A673 (cell line): ENCODE measurements around the gene MYL1.

Experiments
- EZH2 ChIP-seq: fragments of 200-600 bp; sonication (generic); IDR thresholded peaks from 2 replicates; pipeline ENCODE4 v1.6.1; 2017; ENCODE audit warnings: borderline replicate concordance, low read depth, mild to moderate bottlenecking, mixed read lengths, antibody characterized with exemption, low read length; ENCODE audit not compliant: poor library complexity, severe bottlenecking
- TF ChIP-seq, protein P1 (sequence below): fragments of 300-800, 200-600 bp; sonication (generic); conservative IDR thresholded peaks from 2 replicates; pipeline ENCODE4 v1.5.1; 2017; ENCODE audit warnings: low read depth, mild to moderate bottlenecking, antibody characterized with exemption, low read length, moderate library complexity, mixed read lengths

DNA sequence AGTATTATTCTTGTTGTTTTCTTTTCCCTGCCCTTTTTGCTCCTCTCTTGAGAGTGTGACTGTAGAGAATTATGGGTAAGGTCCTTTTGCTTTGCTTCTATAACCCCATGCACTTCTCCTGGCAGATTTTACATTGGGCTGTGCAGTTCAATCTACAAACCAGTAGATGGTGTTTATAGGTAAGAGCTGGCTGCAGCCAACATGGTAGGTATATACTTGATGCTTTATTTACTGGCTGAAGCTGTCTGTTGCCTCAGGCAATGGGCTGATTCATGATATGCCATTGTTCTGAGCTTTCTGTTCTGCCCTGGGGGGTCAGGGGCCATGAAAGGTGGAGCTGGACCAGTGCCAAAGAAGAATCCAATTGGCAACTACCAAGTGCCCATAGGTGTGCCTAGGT lies 48.3 kb upstream of the MYL1 start:
- no peak for TF ChIP-seq EZH2
- TF ChIP-seq, protein P1, sequence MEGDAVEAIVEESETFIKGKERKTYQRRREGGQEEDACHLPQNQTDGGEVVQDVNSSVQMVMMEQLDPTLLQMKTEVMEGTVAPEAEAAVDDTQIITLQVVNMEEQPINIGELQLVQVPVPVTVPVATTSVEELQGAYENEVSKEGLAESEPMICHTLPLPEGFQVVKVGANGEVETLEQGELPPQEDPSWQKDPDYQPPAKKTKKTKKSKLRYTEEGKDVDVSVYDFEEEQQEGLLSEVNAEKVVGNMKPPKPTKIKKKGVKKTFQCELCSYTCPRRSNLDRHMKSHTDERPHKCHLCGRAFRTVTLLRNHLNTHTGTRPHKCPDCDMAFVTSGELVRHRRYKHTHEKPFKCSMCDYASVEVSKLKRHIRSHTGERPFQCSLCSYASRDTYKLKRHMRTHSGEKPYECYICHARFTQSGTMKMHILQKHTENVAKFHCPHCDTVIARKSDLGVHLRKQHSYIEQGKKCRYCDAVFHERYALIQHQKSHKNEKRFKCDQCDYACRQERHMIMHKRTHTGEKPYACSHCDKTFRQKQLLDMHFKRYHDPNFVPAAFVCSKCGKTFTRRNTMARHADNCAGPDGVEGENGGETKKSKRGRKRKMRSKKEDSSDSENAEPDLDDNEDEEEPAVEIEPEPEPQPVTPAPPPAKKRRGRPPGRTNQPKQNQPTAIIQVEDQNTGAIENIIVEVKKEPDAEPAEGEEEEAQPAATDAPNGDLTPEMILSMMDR, result peak; percentile 49
